Measurements from ENCODE around the gene GRHL3.

Gene GRHL3

GRCh38 chr1:24403806-24404205 lies 84.6 kb downstream of the GRHL3 start:
- no peak for DNase-seq

All from KG1 (cell line).